Peyer's patch (tissue), 4 donors: ENCODE data around the gene NRXN3. TPM values are rescaled to one million over a fixed set of nuclear protein-coding genes. Genes with fewer than 3 reads are reported as not detected.

Experiments
- DNase-seq, 3 donors: peaks; one replicate each; pipeline ENCODE4 v3.0.0-alpha.2; 2017 to 2019
- H3K27ac ChIP-seq, 4 donors: fragments of 200-600 bp; sonication (generic); one replicate each; pipeline ENCODE4 v1.5.1; 2016 to 2019
- H3K27me3 ChIP-seq, 2 donors: fragments of 200-600 bp; sonication (generic); one replicate each; pipeline ENCODE4 v1.5.1; 2019
- H3K36me3 ChIP-seq, 3 donors: fragments of 200-600 bp; sonication (generic); one replicate each; pipeline ENCODE4 v1.5.1; 2016 to 2019
- H3K4me1 ChIP-seq, 4 donors: fragments of 200-600 bp; sonication (generic); one replicate each; pipeline ENCODE4 v1.5.1; 2016 to 2019
- H3K4me3 ChIP-seq, 4 donors: fragments of 200-600 bp; sonication (generic); 1 replicate in 3 of 4; 2 replicates in 1 of 4; pipeline ENCODE4 v1.5.1; 2016 to 2019; ENCODE audit warnings: mild to moderate bottlenecking in 1 of 4
- H3K9me3 ChIP-seq, 4 donors: fragments of 200-600 bp; sonication (generic); one replicate each; pipeline ENCODE4 v1.5.1; 2016 to 2019; ENCODE audit warnings: mild to moderate bottlenecking in 1 of 4
- POLR2A ChIP-seq, 2 donors: fragments of 450-650 bp; IDR thresholded peaks; one replicate each; pipeline ENCODE4 v1.5.1; 2017; ENCODE audit warnings: antibody characterized with exemption in 2 of 2, mild to moderate bottlenecking in 2 of 2, moderate library complexity in 2 of 2
- total RNA-seq, 4 donors: library from RNA; depleted of rRNA; stranded (reverse); fragments of >200 nt; gene quantifications; one replicate each; pipeline ENCODE4 v1.1.0, GENCODE V29; 2016
- TF ChIP-seq, protein P1 (sequence below), 6 experiments: fragments of 450-650 bp in 4 of 6; fragments of 200-600 bp in 2 of 6; sonication (generic) in 1 of 6; IDR thresholded peaks; one replicate each; pipeline ENCODE4 v1.5.1; 2017 to 2019; ENCODE audit warnings: antibody characterized with exemption in 6 of 6, mild to moderate bottlenecking in 3 of 6, moderate library complexity in 1 of 6

Gene NRXN3
- total RNA-seq, 4 donors from 2014 or later: 1.6 to 10.2 (median 4.4) TPM

DNA sequence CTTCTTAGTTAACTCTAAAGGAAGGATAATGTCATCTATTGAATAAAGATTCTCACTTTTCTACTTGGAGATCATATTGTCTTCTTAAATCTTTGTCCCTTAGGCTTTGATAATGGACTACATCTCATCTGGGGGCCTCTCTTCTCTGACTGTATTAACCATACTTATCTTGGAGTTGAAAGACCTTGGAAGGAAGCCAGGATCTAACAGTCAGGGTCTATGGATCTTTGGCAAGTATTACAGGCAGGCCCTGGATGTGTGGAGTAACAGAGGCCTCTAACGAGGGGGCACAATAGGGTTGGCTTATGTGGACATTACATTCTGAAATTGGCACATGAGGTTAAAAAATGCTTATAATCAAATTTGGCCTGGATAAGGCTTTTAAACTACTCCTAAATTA, 513.8 kb downstream of the NRXN3 start:
- TF ChIP-seq, protein P1, sequence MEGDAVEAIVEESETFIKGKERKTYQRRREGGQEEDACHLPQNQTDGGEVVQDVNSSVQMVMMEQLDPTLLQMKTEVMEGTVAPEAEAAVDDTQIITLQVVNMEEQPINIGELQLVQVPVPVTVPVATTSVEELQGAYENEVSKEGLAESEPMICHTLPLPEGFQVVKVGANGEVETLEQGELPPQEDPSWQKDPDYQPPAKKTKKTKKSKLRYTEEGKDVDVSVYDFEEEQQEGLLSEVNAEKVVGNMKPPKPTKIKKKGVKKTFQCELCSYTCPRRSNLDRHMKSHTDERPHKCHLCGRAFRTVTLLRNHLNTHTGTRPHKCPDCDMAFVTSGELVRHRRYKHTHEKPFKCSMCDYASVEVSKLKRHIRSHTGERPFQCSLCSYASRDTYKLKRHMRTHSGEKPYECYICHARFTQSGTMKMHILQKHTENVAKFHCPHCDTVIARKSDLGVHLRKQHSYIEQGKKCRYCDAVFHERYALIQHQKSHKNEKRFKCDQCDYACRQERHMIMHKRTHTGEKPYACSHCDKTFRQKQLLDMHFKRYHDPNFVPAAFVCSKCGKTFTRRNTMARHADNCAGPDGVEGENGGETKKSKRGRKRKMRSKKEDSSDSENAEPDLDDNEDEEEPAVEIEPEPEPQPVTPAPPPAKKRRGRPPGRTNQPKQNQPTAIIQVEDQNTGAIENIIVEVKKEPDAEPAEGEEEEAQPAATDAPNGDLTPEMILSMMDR (IDR thresholded peaks at IDR 0.05): no peak
- no peak for TF ChIP-seq POLR2A (IDR thresholded peaks at IDR 0.05)
- Histone ChIP-seq H3K4me3 (no peak overlapping the region), H3K27me3 (no peaks in the 10 kb centered on the region), H3K9me3 (no peaks in the 10 kb centered on the region), H3K4me1 (no peaks in the 10 kb centered on the region), H3K36me3 (no peaks in the 10 kb centered on the region), H3K27ac (no peak overlapping the region)
- no peak for DNase-seq

DNA sequence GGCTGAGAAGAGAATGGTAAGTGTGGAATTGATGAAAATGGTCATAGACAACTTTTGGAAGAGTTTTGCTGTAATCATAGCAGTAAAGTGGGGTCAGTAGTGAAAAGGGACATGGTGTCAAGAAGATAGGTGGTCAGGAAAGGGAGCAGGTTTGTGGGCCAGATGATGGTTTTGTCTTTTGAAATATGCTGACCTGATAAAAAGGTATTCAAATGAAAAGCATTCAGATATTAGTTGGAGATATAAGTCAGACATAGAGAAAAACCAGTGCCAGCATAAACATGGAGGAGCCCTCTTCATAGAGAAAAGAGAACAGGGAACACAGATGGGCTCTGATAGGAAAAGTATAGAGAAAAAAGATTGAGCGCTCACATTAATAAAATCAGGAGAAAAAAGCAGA, 518.3 kb downstream of the NRXN3 start:
- TF ChIP-seq, protein P1 (IDR thresholded peaks at IDR 0.05): no peak
- TF ChIP-seq POLR2A (IDR thresholded peaks at IDR 0.05): no peak
- no peaks in the 10 kb centered on the region for H3K36me3 ChIP-seq
- DNase-seq: no peak
- no peaks in the 10 kb centered on the region for H3K4me1 ChIP-seq
- H3K27ac ChIP-seq: no peak overlapping the region
- H3K27me3 ChIP-seq: no peaks in the 10 kb centered on the region
- no peak overlapping the region for H3K4me3 ChIP-seq
- H3K9me3 ChIP-seq: no peaks in the 10 kb centered on the region

DNA sequence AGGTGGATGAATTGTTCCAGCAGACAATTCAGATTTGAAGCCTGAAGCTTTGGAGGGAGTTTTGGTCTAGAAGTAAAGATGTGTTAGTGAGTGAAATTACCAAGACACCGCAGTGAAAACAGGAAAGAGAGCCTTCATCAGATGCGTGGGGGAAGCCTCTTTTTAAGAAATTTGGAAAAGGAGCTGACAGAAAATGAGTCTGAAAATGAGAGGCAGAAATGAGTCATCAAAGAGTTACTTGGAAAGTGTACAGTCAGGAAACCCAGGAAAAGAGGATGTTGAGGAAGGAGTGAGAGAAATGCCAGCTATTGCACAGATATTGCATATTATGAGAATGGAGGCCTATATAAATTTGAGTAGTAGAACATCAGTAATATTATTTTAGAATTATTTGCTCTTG, 520.7 kb downstream of the NRXN3 start:
- no peaks in the 10 kb centered on the region for H3K9me3 ChIP-seq
- no peaks in the 10 kb centered on the region for H3K4me1 ChIP-seq
- DNase-seq: no peak
- no peaks in the 10 kb centered on the region for H3K36me3 ChIP-seq
- H3K27ac ChIP-seq: no peak overlapping the region
- H3K4me3 ChIP-seq: no peak overlapping the region
- no peaks in the 10 kb centered on the region for H3K27me3 ChIP-seq
- TF ChIP-seq, protein P1 (IDR thresholded peaks at IDR 0.05): no peak
- TF ChIP-seq POLR2A (IDR thresholded peaks at IDR 0.05): no peak

DNA sequence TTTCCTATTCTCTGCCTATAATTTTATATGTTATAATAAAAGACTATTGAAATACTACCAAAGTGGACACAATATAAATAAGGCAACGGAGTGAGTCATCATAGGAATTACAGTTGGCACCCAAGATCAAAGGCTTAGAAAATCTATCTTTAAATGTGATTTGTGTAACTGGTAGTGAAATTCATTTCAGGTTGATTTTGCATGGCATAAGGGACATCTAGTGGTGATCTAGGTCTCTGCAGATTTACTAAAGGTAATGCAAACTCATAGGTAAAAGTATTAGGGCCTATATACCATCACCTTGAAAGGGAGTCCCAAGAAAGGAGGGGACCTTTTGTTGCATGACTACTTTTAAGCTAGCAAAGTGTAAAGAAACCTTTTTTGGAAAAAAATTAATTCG, 527.2 kb downstream of the NRXN3 start:
- H3K36me3 ChIP-seq: no peaks in the 10 kb centered on the region
- no peak for TF ChIP-seq POLR2A (IDR thresholded peaks at IDR 0.05)
- TF ChIP-seq, protein P1 (IDR thresholded peaks at IDR 0.05): peak in 3 of 6 experiments; percentile 30 to 52 (median 33)
- no peak for DNase-seq

DNA sequence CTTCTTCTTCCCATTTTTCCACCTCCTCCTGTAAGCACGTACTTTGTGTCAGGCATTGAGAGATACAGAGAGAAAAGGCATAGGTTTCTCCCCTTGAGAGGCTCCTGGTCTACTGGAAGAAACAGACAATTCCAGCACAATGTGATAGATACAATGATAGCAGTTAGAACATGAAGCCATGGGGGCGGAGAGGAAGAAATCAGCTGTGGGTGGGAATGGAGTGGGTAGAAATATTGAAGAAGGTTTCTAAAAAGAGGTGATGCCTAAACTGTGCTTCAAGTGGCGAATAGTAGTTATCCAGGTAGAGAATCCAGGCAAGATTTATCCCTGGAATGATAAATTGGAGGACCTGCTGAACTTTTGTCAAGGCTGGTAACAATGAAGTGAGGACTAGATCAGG, 528.8 kb downstream of the NRXN3 start:
- DNase-seq: no peak
- Histone ChIP-seq H3K4me3 (no peak overlapping the region), H3K9me3 (no peaks in the 10 kb centered on the region), H3K27me3 (no peaks in the 10 kb centered on the region), H3K36me3 (no peaks in the 10 kb centered on the region), H3K27ac (no peak overlapping the region), H3K4me1 (no peaks in the 10 kb centered on the region)
- TF ChIP-seq POLR2A (IDR thresholded peaks at IDR 0.05): no peak
- TF ChIP-seq, protein P1 (IDR thresholded peaks at IDR 0.05): no peak

More for the DNA sequence above, 527.2 kb downstream of the NRXN3 start:
- Histone ChIP-seq H3K4me3 (no peak overlapping the region), H3K9me3 (no peaks in the 10 kb centered on the region), H3K27me3 (no peaks in the 10 kb centered on the region), H3K4me1 (no peaks in the 10 kb centered on the region), H3K27ac (no peak overlapping the region)

DNA sequence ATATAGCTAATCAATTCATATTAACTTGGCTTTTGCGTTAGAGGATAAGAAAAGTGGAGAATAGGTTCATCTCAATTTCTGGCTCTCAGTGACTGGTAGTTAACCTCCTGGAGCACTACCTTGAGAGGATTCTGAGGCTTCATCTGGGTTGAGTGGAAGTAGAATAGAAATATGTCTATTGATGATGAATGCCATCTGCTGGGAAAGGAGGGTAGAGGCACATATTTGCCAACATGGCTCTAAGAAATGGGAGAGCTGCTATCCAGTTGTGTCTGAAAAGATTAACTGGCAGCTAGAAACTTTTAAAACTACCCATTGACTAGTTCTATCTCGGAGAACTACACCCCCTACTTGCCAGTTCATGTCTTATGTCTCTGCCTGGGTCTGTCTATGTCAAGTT, 530.1 kb downstream of the NRXN3 start:
- no peaks in the 10 kb centered on the region for H3K27me3 ChIP-seq
- no peak overlapping the region for H3K27ac ChIP-seq
- no peak for DNase-seq
- H3K9me3 ChIP-seq: no peaks in the 10 kb centered on the region
- TF ChIP-seq, protein P1 (IDR thresholded peaks at IDR 0.05): no peak
- no peak overlapping the region for H3K4me3 ChIP-seq
- no peaks in the 10 kb centered on the region for H3K36me3 ChIP-seq
- H3K4me1 ChIP-seq: no peaks in the 10 kb centered on the region
